ENCODE results near the gene NTM. TPM values are rescaled to one million over a fixed set of nuclear protein-coding genes. Genes with fewer than 3 reads are reported as not detected.
A peak's percentile ranks its signal among the peaks of the same experiment; 100 is the strongest.

The NTM gene
- total and polyA plus RNA-seq, 2 donors from 2014 or later = 0.92 to 10.3 TPM

DNA sequence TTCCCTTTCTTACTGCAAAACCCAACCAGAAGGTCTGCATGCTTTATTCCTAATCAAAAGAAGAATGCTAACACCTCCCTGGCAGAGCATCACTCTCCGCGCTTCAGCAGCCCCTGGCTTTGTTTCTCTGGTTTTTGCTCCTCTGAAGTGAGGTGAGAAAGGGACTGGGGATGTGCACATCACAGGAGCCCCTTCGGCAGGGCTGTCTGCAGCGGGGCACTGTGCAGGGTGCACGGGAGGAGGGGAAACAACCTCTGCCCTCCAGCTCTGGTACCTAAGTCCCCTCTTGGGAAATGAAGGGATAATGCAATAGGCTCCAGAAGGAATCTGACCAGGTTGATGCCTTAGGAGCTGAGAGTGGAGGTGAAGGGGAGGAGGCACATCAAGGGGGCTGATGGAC is 312.7 kb downstream of the NTM start:
- Histone ChIP-seq H3K27ac (ENCODE audit: low read depth in 2 of 2, low read length in 2 of 2) (no peak overlapping the region), H3K4me3 (ENCODE audit: low read length in 3 of 3) (no peak overlapping the region), H3K9ac (ENCODE audit: low read length in 3 of 3) (no peak overlapping the region), H3K36me3 (ENCODE audit: control insufficient read depth in 2 of 3, insufficient read depth in 3 of 3, low read length in 3 of 3) (no peaks in the 10 kb centered on the region), H3K4me1 (ENCODE audit: control insufficient read depth in 2 of 3, insufficient read depth in 2 of 3, low read depth in 1 of 3, low read length in 3 of 3) (no peaks in the 10 kb centered on the region), H3K9me3 (ENCODE audit: control insufficient read depth in 2 of 3, insufficient read depth in 1 of 3, low read length in 3 of 3) (no peaks in the 10 kb centered on the region), H3K27me3 (ENCODE audit: control insufficient read depth, insufficient read depth, low read length) (no peaks in the 10 kb centered on the region)
- intact Hi-C loops (cut with DNase I) = no loop called here
- FAIRE-seq = no peak
- peak in 2 of 5 donors; percentile 2 to 19 for DNase-seq
- TF ChIP-seq, protein P1, sequence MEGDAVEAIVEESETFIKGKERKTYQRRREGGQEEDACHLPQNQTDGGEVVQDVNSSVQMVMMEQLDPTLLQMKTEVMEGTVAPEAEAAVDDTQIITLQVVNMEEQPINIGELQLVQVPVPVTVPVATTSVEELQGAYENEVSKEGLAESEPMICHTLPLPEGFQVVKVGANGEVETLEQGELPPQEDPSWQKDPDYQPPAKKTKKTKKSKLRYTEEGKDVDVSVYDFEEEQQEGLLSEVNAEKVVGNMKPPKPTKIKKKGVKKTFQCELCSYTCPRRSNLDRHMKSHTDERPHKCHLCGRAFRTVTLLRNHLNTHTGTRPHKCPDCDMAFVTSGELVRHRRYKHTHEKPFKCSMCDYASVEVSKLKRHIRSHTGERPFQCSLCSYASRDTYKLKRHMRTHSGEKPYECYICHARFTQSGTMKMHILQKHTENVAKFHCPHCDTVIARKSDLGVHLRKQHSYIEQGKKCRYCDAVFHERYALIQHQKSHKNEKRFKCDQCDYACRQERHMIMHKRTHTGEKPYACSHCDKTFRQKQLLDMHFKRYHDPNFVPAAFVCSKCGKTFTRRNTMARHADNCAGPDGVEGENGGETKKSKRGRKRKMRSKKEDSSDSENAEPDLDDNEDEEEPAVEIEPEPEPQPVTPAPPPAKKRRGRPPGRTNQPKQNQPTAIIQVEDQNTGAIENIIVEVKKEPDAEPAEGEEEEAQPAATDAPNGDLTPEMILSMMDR (IDR thresholded peaks at IDR 0.05; ENCODE audit: borderline replicate concordance, extremely low read depth, insufficient read depth) = no peak

DNA sequence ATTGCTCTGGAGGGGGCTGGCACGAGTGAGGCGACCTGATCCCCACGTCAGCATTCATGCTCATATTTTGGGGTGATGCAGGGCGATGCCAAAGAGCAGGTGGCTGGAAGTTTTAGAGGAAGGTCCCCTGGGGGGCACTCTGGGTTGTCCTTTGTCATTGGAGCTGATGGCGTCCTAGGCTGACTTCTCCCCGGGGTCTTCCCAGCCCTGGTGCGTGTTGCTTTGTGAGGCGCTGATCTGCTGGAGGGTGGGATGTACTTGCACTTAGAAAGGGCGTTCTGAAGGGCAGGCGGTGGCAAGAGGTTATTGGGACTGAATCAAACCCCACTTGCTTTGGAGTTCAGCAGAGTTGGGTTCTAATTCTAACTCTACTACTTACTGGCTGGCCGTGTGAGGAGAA is 313.3 kb downstream of the NTM start:
- Histone ChIP-seq H3K9me3 (ENCODE audit: control insufficient read depth in 2 of 3, insufficient read depth in 1 of 3, low read length in 3 of 3) (no peaks in the 10 kb centered on the region), H3K9ac (ENCODE audit: low read length in 3 of 3) (no peak overlapping the region), H3K27me3 (ENCODE audit: control insufficient read depth, insufficient read depth, low read length) (no peaks in the 10 kb centered on the region), H3K27ac (ENCODE audit: low read depth in 2 of 2, low read length in 2 of 2) (no peak overlapping the region), H3K4me1 (ENCODE audit: control insufficient read depth in 2 of 3, insufficient read depth in 2 of 3, low read depth in 1 of 3, low read length in 3 of 3) (no peaks in the 10 kb centered on the region), H3K4me3 (ENCODE audit: low read length in 3 of 3) (no peak overlapping the region), H3K36me3 (ENCODE audit: control insufficient read depth in 2 of 3, insufficient read depth in 3 of 3, low read length in 3 of 3) (no peaks in the 10 kb centered on the region)
- DNase-seq (peak in 1 of 5 donors; percentile 22), FAIRE-seq (no peak)
- TF ChIP-seq, protein P1 (IDR thresholded peaks at IDR 0.05; ENCODE audit: borderline replicate concordance, extremely low read depth, insufficient read depth) = no peak
- intact Hi-C loops (cut with DNase I) = no loop called here

DNA sequence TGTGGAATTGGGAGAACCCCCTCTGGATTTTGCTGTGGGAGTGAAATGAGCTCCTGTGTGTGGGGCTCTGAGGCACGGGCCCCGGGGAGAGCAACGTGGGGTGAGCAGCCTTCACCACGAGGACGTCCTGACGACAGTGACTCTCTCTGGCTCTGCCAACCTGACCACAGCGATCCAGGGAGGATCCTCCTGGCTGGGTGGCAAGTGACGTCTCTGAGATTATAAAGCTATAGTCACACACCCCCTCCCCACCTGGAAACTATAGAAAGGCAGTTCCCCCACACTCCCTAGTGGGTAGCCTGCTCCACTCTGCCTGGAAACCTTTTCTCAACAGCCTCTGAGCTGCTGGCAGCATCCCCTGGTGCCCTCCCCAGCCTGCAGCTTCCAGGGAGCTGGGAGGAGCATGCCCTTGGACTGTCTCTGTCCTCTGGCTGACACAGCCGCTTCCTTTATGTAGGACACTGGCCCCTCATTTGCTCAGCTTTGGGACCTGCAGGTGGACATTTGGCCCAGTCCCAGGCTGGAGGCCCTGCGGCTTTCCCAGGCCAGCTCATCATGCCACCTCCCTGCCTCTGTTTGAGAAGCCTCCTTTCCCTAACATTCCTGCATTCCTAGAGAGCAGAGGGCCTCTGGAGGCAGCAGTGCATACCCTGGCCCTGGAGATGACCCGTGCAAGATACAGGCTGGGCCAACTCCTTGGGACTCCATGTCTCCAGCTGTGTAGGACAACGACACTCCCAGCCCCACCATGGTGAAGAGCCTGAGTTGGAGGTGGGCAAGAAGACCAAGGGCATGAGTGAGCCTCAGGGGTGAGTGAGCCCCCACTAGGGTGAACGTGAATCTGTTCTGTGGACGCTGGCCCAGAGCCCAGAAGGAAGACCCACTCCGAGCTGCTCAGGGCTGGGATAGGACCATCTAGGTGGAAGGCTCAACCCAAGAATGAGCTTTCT is 314.0 kb downstream of the NTM start:
- Histone ChIP-seq H3K36me3 (ENCODE audit: control insufficient read depth in 2 of 3, insufficient read depth in 3 of 3, low read length in 3 of 3) (no peaks in the 10 kb centered on the region), H3K27me3 (ENCODE audit: control insufficient read depth, insufficient read depth, low read length) (peaks cover 3% of the 10 kb centered on the region), H3K9ac (ENCODE audit: low read length in 3 of 3) (no peak overlapping the region), H3K4me3 (ENCODE audit: low read length in 3 of 3) (no peak overlapping the region), H3K4me1 (ENCODE audit: control insufficient read depth in 2 of 3, insufficient read depth in 2 of 3, low read depth in 1 of 3, low read length in 3 of 3) (no peaks in the 10 kb centered on the region), H3K9me3 (ENCODE audit: control insufficient read depth in 2 of 3, insufficient read depth in 1 of 3, low read length in 3 of 3) (no peaks in the 10 kb centered on the region), H3K27ac (ENCODE audit: low read depth in 2 of 2, low read length in 2 of 2) (no peak overlapping the region)
- intact Hi-C loops (cut with DNase I) = no loop called here
- DNase-seq (peak in 2 of 5 donors; percentile 14 to 41), FAIRE-seq (no peak)
- TF ChIP-seq, protein P1 (IDR thresholded peaks at IDR 0.05; ENCODE audit: borderline replicate concordance, extremely low read depth, insufficient read depth) = no peak
